GM12891 (cell line): Measurements from ENCODE around the gene PCDH9.

Experiments used
- POLR2A ChIP-seq: IDR thresholded peaks from 2 replicates; pipeline ENCODE4 v1.6.1; 2011; ENCODE audit warnings: low read depth, low read length, control low read depth
- TAF1 ChIP-seq: IDR thresholded peaks from 2 replicates; pipeline ENCODE4 v1.6.1; 2011; ENCODE audit warnings: low read depth, low read length, control low read depth

GRCh38 chr13:66273011-66273410 lies 957.1 kb downstream of the PCDH9 start:
- TF ChIP-seq POLR2A (no peak), TAF1 (no peak)
